Vagina (tissue), 2 donors: ENCODE measurements around the gene MYO1D.

ENCODE experiments used
- CTCF ChIP-seq, 3 experiments: fragments of 450-650 bp in 2 of 3; fragments of 200-600 bp in 1 of 3; sonication (generic) in 1 of 3; IDR thresholded peaks; one replicate each; pipeline ENCODE4 v1.5.1; 2017 to 2019; ENCODE audit warnings: antibody characterized with exemption in 3 of 3, mild to moderate bottlenecking in 2 of 3, moderate library complexity in 2 of 3
- POLR2AphosphoS5 ChIP-seq, 2 donors: sonication (generic); formaldehyde crosslinking; IDR thresholded peaks; one replicate each; pipeline ENCODE4 v1.9.0; 2017; ENCODE audit warnings: antibody characterized with exemption in 2 of 2, mild to moderate bottlenecking in 2 of 2, low read depth in 1 of 2; ENCODE audit not compliant: insufficient read depth in 1 of 2

GRCh38 chr17:32801193-32801592 is 75.7 kb downstream of the MYO1D start:
- TF ChIP-seq CTCF (IDR thresholded peaks at IDR 0.05) (no peak), POLR2AphosphoS5 (IDR thresholded peaks at IDR 0.05; ENCODE audit: insufficient read depth in 1 of 2, low read depth in 1 of 2) (no peak)
